A673 (cell line): Measurements from ENCODE around the gene IP6K1.
"Not testable (repeated sequence)": the region's sequence is repeated elsewhere in the genome, so short reads cannot be mapped to it uniquely, and the experiment has no call there.

Experiments
- CTCF ChIP-seq: fragments of 300-800, 200-600 bp; sonication (generic); conservative IDR thresholded peaks from 2 replicates; pipeline ENCODE4 v1.5.1; 2017; ENCODE audit warnings: low read depth, mild to moderate bottlenecking, antibody characterized with exemption, low read length, moderate library complexity, mixed read lengths
- EZH2 ChIP-seq: fragments of 200-600 bp; sonication (generic); IDR thresholded peaks from 2 replicates; pipeline ENCODE4 v1.6.1; 2017; ENCODE audit warnings: borderline replicate concordance, low read depth, mild to moderate bottlenecking, mixed read lengths, antibody characterized with exemption, low read length; ENCODE audit not compliant: poor library complexity, severe bottlenecking

- TF ChIP-seq EZH2, CTCF: not testable (repeated sequence)
These were observed 37.5 kb downstream of the IP6K1 start for GRCh38 chr3:49748874-49749273.
